ENCODE results near the gene ZKSCAN3. TPM values are rescaled to one million over a fixed set of nuclear protein-coding genes. Genes with fewer than 3 reads are reported as not detected.

The ZKSCAN3 gene
- total and polyA plus RNA-seq, 10 of the 15 experiments (the other 5 are each of a cell fraction or from before 2014, with no cell fraction given) = 0.86 to 4.3 (median 3.1) TPM

GRCh38 chr6:28335564-28336283 is 14.0 kb upstream of the ZKSCAN3 start, which contains the start of gene ZSCAN31 (continued):
- TF ChIP-seq TAF1 (IDR thresholded peaks at IDR 0.05; ENCODE audit: borderline replicate concordance, low read depth, low read length) (peak; percentile 42; the same call in 1 of the 2 replicates), NRF1 (conservative IDR thresholded peaks at IDR 0.05; ENCODE audit: low read depth, low read length) (peak; percentile 27; the same call in 1 of the 2 replicates), GABPA (IDR thresholded peaks at IDR 0.05; ENCODE audit: low read depth) (peak; percentile 71), BRCA1 (IDR thresholded peaks at IDR 0.05; ENCODE audit: low read depth, low read length) (no peak), BCLAF1 (IDR thresholded peaks at IDR 0.05) (no peak), SKIL (IDR thresholded peaks at IDR 0.05; ENCODE audit: low read depth, poor library complexity, severe bottlenecking) (peak; percentile 36), ELK1 (IDR thresholded peaks at IDR 0.05; ENCODE audit: low read depth, low read length) (no peak), HDAC6 (IDR thresholded peaks at IDR 0.05; ENCODE audit: unreplicated experiment) (no peak), ZBTB11 (CRISPR knock-in tag; IDR thresholded peaks at IDR 0.05) (no peak), NBN (IDR thresholded peaks at IDR 0.05) (0 out of 2 replicates have a peak, but pooled peaks have one; percentile 24), ZBTB4 (CRISPR knock-in tag; IDR thresholded peaks at IDR 0.05) (no peak), RFX5 (IDR thresholded peaks at IDR 0.05; ENCODE audit: low read depth, low read length) (peak; percentile 66; the same call in 1 of the 2 replicates), YBX1 (IDR thresholded peaks at IDR 0.05) (no peak), CHD1 (IDR thresholded peaks at IDR 0.05; ENCODE audit: low read depth, low read length) (no peak), RAD21 (IDR thresholded peaks at IDR 0.05; ENCODE audit: insufficient read depth, low read depth, low read length) (no peak), PAX8 (IDR thresholded peaks at IDR 0.05) (peak; percentile 49; the same call in 1 of the 2 replicates), JUNB (IDR thresholded peaks at IDR 0.05) (peak; percentile 36; the same call in 1 of the 2 replicates)

Measured in GM12878 (cell line).